ENCODE results near the gene SP1. TPM values are rescaled to one million over a fixed set of nuclear protein-coding genes. Genes with fewer than 3 reads are reported as not detected.

SP1 gene
- 41.0 and 50.3 TPM in 2 replicates for total RNA-seq

GRCh38 chr12:53380104-53380793, at the start of gene SP1:
TSS of gene SP1 (plus strand) at chr12:53380176. CDS start at chr12:53380292, 116 bp downstream.

GRCh38 chr12:53336181-53336681, 43.7 kb upstream of the SP1 start, which contains the start of gene SP7:
TSS of gene SP7 (minus strand) at chr12:53336354. CDS start at chr12:53335646, 708 bp downstream.

GRCh38 chr12:53423597-53423996, 43.6 kb downstream of the SP1 start, which contains the start of gene AMHR2:
TSS of gene AMHR2 (plus strand) at chr12:53423855. CDS start at chr12:53423935, 80 bp downstream.

GRCh38 chr12:53441040-53441833, 61.3 kb downstream of the SP1 start, which contains the start of gene PRR13:
TSS of gene PRR13 (plus strand) at chr12:53441734. CDS start at chr12:53442715, 981 bp downstream.

GRCh38 chr12:53451661-53452158, 71.7 kb downstream of the SP1 start, which contains the start of gene PCBP2:
TSS of gene PCBP2 (plus strand) at chr12:53452102. CDS start at chr12:53454801, 2,699 bp downstream.

Other genes starting within 250 kb of the SP1 start
- 13.3 and 20.4 TPM in 2 replicates for gene ZNF740, start 199.5 kb upstream of the SP1 start, total RNA-seq
- 5.5 and 12.0 TPM in 2 replicates for gene CSAD, start 199.3 kb upstream of the SP1 start, total RNA-seq
- 2.6 and 3.1 TPM in 2 replicates for gene ITGB7, start 172.9 kb upstream of the SP1 start, total RNA-seq
- 33.2 and 96.8 TPM in 2 replicates for gene RARG, start 148.0 kb upstream of the SP1 start, total RNA-seq
- gene ESPL1, start 111.9 kb upstream of the SP1 start, total RNA-seq = 0.34 and 1.1 TPM in 2 replicates
- 191 and 243 TPM in 2 replicates for gene PFDN5, start 84.6 kb upstream of the SP1 start, total RNA-seq
- 21.0 and 28.4 TPM in 2 replicates for gene MYG1, start 80.5 kb upstream of the SP1 start, total RNA-seq
- gene AAAS, start 58.6 kb upstream of the SP1 start, total RNA-seq = 25.3 and 32.5 TPM in 2 replicates
- gene SP7, start 43.8 kb upstream of the SP1 start, total RNA-seq = not detected in 2 replicates
- not detected in 2 replicates for gene AMHR2, start 43.7 kb downstream of the SP1 start, total RNA-seq
- gene PRR13, start 61.6 kb downstream of the SP1 start, total RNA-seq = 24.5 and 41.0 TPM in 2 replicates
- 193 and 385 TPM in 2 replicates for gene PCBP2, start 71.9 kb downstream of the SP1 start, total RNA-seq
- 1.7 and 7.0 TPM in 2 replicates for gene MAP3K12, start 119.3 kb downstream of the SP1 start, total RNA-seq
- gene TARBP2, start 121.1 kb downstream of the SP1 start, total RNA-seq = 26.8 and 27.3 TPM in 2 replicates
- gene NPFF, start 127.3 kb downstream of the SP1 start, total RNA-seq = not detected in 2 replicates
- 6.2 and 10.3 TPM in 2 replicates for gene ATF7, start 246.2 kb downstream of the SP1 start, total RNA-seq

All from nasal cavity respiratory epithelium epithelial cell of viscerocranial mucosa (primary cell).